GM19035 (cell line): ENCODE results near the gene PDP2.

Source experiments
- ATAC-seq: cut with Tn5 transposase; IDR thresholded peaks from one replicate; pipeline ENCODE4 v1.9.1; 2021; ENCODE audit not compliant: unreplicated experiment

PDP2 gene

GRCh38 chr16:66901626-66902025, 21.3 kb downstream of the PDP2 start:
- ATAC-seq = no peak

- ATAC-seq = no peak
Measured at GRCh38 chr16:66902648-66903543, 22.6 kb downstream of the PDP2 start.

GRCh38 chr16:66903544-66904427, 23.5 kb downstream of the PDP2 start:
- ATAC-seq = no peak

GRCh38 chr16:66904428-66904845, 24.1 kb downstream of the PDP2 start:
- no peak for ATAC-seq

GRCh38 chr16:66904846-66905632, 24.7 kb downstream of the PDP2 start:
- no peak for ATAC-seq

GRCh38 chr16:66905633-66906539, 25.6 kb downstream of the PDP2 start:
- ATAC-seq = no peak

- ATAC-seq = no peak
Measured at GRCh38 chr16:66906916-66907836, 26.9 kb downstream of the PDP2 start.

GRCh38 chr16:66908116-66908515, 27.8 kb downstream of the PDP2 start:
- no peak for ATAC-seq

- ATAC-seq = no peak
Measured at GRCh38 chr16:66908762-66909559, 28.6 kb downstream of the PDP2 start.

- no peak for ATAC-seq
Measured at GRCh38 chr16:66910175-66910940, 30.0 kb downstream of the PDP2 start.

GRCh38 chr16:66911112-66911511, 30.8 kb downstream of the PDP2 start:
- no peak for ATAC-seq

GRCh38 chr16:66911801-66912200, 31.5 kb downstream of the PDP2 start:
- ATAC-seq = no peak

- no peak for ATAC-seq
Measured at GRCh38 chr16:66913081-66913480, 32.8 kb downstream of the PDP2 start.

- ATAC-seq = no peak
Measured at GRCh38 chr16:66913711-66914110, 33.4 kb downstream of the PDP2 start.

- ATAC-seq = no peak
Measured at GRCh38 chr16:66914541-66914940, 34.2 kb downstream of the PDP2 start.

GRCh38 chr16:66915041-66915440, 34.7 kb downstream of the PDP2 start:
- ATAC-seq = no peak

GRCh38 chr16:66916518-66916917, 36.2 kb downstream of the PDP2 start:
- no peak for ATAC-seq
